Panc1 (cell line): ENCODE measurements around the gene ABCG1. TPM values are rescaled to one million over a fixed set of nuclear protein-coding genes. Genes with fewer than 3 reads are reported as not detected.

ENCODE experiments used
- ATAC-seq: fragments of 200-7000 bp; cut with Tn5 transposase; 2 replicates; pipeline ENCODE4 v1.9.1; 2020; ENCODE audit warnings: mild to moderate bottlenecking, moderate library complexity
- BruUV-seq: library from RNA; stranded (reverse); fragments of 400-500 nt; replicated peaks from 2 replicates; lab custom pipeline; 2021; lab: Mats Ljungman, UMichigan
- CTCF ChIA-PET: fragments of 300-600 bp; sonication (Branson Sonifier 250); formaldehyde crosslinking; loops from one replicate; lab custom pipeline; 2022; ENCODE audit warnings: antibody characterized with exemption; lab: Charles Lee
- POLR2A ChIA-PET: fragments of 300-600 bp; sonication (Branson Sonifier 250); formaldehyde crosslinking; loops from one replicate; lab custom pipeline; 2022; ENCODE audit warnings: antibody characterized with exemption; lab: Charles Lee
- DNase-seq: peaks from one replicate; pipeline ENCODE4 v3.0.0-alpha.2; 2010; ENCODE audit warnings: low read depth, low spot score
- H3K27ac ChIP-seq: 2 replicates; pipeline ENCODE4 v1.5.1; 2011; ENCODE audit warnings: mild to moderate bottlenecking, low read length, inconsistent platforms
- H3K27me3 ChIP-seq: fragments of 200-500 bp; sonication (Bioruptor generic); 2 replicates; pipeline ENCODE4 v1.6.0; 2014; ENCODE audit warnings: low read length, inconsistent platforms; ENCODE audit not compliant: control insufficient read depth, insufficient read depth
- H3K36me3 ChIP-seq: fragments of 200-500 bp; sonication (Bioruptor generic); 2 replicates; pipeline ENCODE4 v1.5.1; 2014; ENCODE audit warnings: inconsistent platforms, mild to moderate bottlenecking, low read length, moderate library complexity; ENCODE audit not compliant: control insufficient read depth, insufficient read depth
- H3K4me1 ChIP-seq: 2 replicates; pipeline ENCODE4 v1.5.1; 2011; ENCODE audit warnings: inconsistent platforms, mild to moderate bottlenecking, low read length, moderate library complexity; ENCODE audit not compliant: control insufficient read depth, insufficient read depth
- H3K4me3 ChIP-seq, 2 experiments: 2 replicates each; pipeline ENCODE4 v1.5.1; 2011 to 2012; ENCODE audit warnings: low read depth in 2 of 2, low read length in 2 of 2, mild to moderate bottlenecking in 2 of 2, inconsistent platforms in 1 of 2, moderate library complexity in 1 of 2
- H3K9me3 ChIP-seq: fragments of 200-500 bp; sonication (Bioruptor generic); 2 replicates; pipeline ENCODE4 v1.5.1; 2014; ENCODE audit warnings: low read depth, mild to moderate bottlenecking, inconsistent platforms, low read length, moderate library complexity; ENCODE audit not compliant: control insufficient read depth, insufficient read depth
- POLR2AphosphoS5 ChIP-seq: IDR thresholded peaks from 2 replicates; pipeline ENCODE4 v1.6.1; 2012; ENCODE audit warnings: mild to moderate bottlenecking, low read depth, low read length, moderate library complexity
- SIN3A ChIP-seq: IDR thresholded peaks from 2 replicates; pipeline ENCODE4 v1.6.1; 2012; ENCODE audit warnings: low read depth, mild to moderate bottlenecking, low read length, moderate library complexity, borderline replicate concordance; ENCODE audit not compliant: insufficient read depth
- TCF7L2 ChIP-seq: IDR thresholded peaks from 2 replicates; pipeline ENCODE4 v1.6.1; 2011; ENCODE audit warnings: mild to moderate bottlenecking, low read depth, low read length, inconsistent platforms
- in situ Hi-C: cut with HindIII; loops from 2 replicates; pipeline ENCODE4 v1.10.0; 2016; ENCODE audit warnings: low sequenced_read_pairs, low pct_unique_long_range_greater_than_20kb
- intact Hi-C: fragments of 100-400 bp; cut with micrococcal nuclease; formaldehyde crosslinking; loops from one replicate; pipeline ENCODE4 v1.10.0; 2022; ENCODE audit not compliant: unreplicated experiment
- total RNA-seq: library from RNA; stranded (reverse); gene quantifications from one replicate; pipeline ENCODE4 v1.2.1, GENCODE V29; 2021; ENCODE audit not compliant: unreplicated experiment
- TF ChIP-seq, protein P1 (sequence below): fragments of 450-650 bp; IDR thresholded peaks from 2 replicates; pipeline ENCODE4 v1.5.1; 2017; ENCODE audit warnings: mild to moderate bottlenecking
- TF ChIP-seq, protein P2 (sequence below), 2 experiments: IDR thresholded peaks; 2 replicates each; pipeline ENCODE4 v1.6.1; 2011 to 2012; ENCODE audit warnings: low read depth in 2 of 2, control low read depth in 1 of 2, low read length in 1 of 2, mild to moderate bottlenecking in 1 of 2, moderate library complexity in 1 of 2; ENCODE audit not compliant: insufficient read depth in 1 of 2

The ABCG1 gene
- total RNA-seq, 1 experiment from 2014 or later = 0.80 TPM

DNA sequence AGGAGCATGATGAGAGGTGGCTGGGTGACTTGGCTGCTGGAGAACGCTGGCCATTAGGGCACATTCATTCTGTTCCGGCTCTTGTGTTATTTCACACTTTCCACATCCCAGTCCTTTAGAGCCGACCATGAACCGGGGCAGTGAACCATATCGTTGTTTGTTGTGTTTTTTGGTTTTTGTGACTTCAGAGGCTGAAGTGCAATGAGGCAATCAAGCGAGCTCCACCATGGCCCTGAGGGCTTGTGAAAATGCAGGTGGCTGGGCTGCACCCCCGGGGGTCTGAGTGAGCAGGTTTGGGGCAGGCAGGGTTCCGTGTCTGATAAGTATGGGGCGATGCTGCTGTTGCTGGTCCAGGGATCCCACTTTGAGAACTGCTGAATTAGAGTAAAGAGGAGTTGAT is 23.7 kb downstream of the ABCG1 start:
- ATAC-seq = no peak
- ChIA-PET POLR2A (no interaction called here), CTCF (no interaction called here)
- Histone ChIP-seq H3K4me1 (no peaks in the 10 kb centered on the region; the same call in 1 of the 2 replicates), H3K36me3 (no peaks in the 10 kb centered on the region), H3K4me3 (no peak overlapping the region), H3K9me3 (no peaks in the 10 kb centered on the region), H3K27me3 (no peaks in the 10 kb centered on the region; the same call in 1 of the 2 replicates), H3K27ac (no peak overlapping the region)
- no TSS peak for BruUV-seq
- no peak for DNase-seq
- intact Hi-C loops = no loop called here
- TF ChIP-seq POLR2AphosphoS5 (no peak), TCF7L2 (no peak)
- in situ Hi-C loops = no loop called here

DNA sequence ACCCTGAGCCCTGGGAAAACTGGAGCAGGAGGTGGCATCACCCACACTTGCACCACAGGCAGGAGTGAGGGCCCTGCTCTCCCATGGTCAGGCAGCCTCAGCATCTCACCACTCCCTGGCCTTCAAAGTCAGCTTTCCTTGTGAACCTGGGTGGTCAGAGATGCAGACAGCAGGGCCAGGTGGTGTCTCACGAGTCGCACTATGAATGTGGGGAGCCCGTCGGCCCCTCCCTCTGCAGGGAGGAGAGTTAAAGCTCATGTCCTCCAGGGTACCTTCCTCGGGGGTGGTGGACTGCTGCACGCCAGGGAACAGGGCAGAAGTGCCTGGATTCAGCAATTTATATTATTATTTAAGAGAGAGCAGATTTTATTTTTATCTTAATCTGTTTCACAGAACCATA is 24.1 kb downstream of the ABCG1 start:
- POLR2A ChIA-PET = no interaction called here
- BruUV-seq = no TSS peak
- Histone ChIP-seq H3K4me3 (no peak overlapping the region), H3K9me3 (no peaks in the 10 kb centered on the region), H3K27me3 (no peaks in the 10 kb centered on the region; the same call in 1 of the 2 replicates), H3K27ac (no peak overlapping the region), H3K4me1 (no peaks in the 10 kb centered on the region; the same call in 1 of the 2 replicates), H3K36me3 (no peaks in the 10 kb centered on the region)
- CTCF ChIA-PET = no interaction called here
- TF ChIP-seq, protein P1, sequence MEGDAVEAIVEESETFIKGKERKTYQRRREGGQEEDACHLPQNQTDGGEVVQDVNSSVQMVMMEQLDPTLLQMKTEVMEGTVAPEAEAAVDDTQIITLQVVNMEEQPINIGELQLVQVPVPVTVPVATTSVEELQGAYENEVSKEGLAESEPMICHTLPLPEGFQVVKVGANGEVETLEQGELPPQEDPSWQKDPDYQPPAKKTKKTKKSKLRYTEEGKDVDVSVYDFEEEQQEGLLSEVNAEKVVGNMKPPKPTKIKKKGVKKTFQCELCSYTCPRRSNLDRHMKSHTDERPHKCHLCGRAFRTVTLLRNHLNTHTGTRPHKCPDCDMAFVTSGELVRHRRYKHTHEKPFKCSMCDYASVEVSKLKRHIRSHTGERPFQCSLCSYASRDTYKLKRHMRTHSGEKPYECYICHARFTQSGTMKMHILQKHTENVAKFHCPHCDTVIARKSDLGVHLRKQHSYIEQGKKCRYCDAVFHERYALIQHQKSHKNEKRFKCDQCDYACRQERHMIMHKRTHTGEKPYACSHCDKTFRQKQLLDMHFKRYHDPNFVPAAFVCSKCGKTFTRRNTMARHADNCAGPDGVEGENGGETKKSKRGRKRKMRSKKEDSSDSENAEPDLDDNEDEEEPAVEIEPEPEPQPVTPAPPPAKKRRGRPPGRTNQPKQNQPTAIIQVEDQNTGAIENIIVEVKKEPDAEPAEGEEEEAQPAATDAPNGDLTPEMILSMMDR = no peak
- TF ChIP-seq POLR2AphosphoS5 (no peak), TCF7L2 (no peak), SIN3A (no peak)
- TF ChIP-seq, protein P2, sequence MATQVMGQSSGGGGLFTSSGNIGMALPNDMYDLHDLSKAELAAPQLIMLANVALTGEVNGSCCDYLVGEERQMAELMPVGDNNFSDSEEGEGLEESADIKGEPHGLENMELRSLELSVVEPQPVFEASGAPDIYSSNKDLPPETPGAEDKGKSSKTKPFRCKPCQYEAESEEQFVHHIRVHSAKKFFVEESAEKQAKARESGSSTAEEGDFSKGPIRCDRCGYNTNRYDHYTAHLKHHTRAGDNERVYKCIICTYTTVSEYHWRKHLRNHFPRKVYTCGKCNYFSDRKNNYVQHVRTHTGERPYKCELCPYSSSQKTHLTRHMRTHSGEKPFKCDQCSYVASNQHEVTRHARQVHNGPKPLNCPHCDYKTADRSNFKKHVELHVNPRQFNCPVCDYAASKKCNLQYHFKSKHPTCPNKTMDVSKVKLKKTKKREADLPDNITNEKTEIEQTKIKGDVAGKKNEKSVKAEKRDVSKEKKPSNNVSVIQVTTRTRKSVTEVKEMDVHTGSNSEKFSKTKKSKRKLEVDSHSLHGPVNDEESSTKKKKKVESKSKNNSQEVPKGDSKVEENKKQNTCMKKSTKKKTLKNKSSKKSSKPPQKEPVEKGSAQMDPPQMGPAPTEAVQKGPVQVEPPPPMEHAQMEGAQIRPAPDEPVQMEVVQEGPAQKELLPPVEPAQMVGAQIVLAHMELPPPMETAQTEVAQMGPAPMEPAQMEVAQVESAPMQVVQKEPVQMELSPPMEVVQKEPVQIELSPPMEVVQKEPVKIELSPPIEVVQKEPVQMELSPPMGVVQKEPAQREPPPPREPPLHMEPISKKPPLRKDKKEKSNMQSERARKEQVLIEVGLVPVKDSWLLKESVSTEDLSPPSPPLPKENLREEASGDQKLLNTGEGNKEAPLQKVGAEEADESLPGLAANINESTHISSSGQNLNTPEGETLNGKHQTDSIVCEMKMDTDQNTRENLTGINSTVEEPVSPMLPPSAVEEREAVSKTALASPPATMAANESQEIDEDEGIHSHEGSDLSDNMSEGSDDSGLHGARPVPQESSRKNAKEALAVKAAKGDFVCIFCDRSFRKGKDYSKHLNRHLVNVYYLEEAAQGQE (IDR thresholded peaks at IDR 0.05; ENCODE audit: insufficient read depth in 1 of 2, low read depth in 2 of 2, low read length in 1 of 2) = no peak
- intact Hi-C loops (no loop called here), in situ Hi-C loops (no loop called here)
- DNase-seq = no peak
- no peak for ATAC-seq

DNA sequence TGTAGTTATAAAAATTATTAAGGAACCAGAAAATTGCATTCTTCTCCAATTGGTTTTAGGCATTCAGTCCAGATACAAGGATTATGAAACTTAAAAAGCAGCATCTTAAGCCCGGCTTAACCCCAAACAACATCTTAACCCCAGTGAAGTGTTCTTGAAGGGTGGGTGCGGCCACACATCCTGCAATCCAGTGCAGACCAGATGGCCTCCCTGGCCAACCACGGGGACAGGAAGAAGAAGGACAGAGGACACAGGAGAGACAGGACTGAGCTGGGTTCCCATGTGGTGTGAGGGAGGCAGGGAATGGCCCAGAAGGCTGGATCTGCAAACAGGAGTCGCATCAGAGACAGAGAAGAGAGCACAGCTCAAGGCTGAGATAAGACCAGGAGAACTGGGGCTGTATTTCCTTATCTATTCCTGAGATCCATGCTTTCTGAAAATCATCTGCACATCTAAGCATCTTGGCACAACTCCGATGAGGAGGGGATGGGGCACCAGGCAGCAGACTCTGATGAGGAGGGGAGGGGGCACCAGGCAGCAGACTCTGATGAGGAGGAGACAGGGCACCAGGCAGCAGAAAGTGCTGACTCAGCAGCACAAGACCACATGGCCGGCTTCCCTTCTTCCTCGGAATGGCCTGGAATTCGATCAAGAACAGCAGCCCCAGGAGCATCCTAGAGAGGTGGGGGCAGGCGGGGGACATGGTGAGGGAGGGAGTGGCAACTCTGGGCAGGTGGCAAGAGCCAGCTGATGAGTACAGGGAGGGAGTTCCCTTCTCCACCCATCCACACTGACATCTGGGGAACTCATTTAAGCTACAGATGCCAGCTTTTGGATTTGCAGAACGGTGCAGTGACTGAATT is 26.6 kb downstream of the ABCG1 start:
- CTCF ChIA-PET = interaction anchor here (1.0 kb wide), 1 partner anchor 13 kb away, joined by 3 read pairs; no protein-coding TSS in a partner anchor
- POLR2A ChIA-PET = no interaction called here
- Histone ChIP-seq H3K4me1 (no peaks in the 10 kb centered on the region), H3K4me3 (no peak overlapping the region), H3K36me3 (no peaks in the 10 kb centered on the region), H3K27me3 (no peaks in the 10 kb centered on the region; the same call in 1 of the 2 replicates), H3K9me3 (no peaks in the 10 kb centered on the region), H3K27ac (no peak overlapping the region)
- in situ Hi-C loops (no loop called here), intact Hi-C loops (no loop called here)
- TF ChIP-seq, protein P1 = no peak
- TF ChIP-seq, protein P2 (IDR thresholded peaks at IDR 0.05; ENCODE audit: insufficient read depth in 1 of 2, low read depth in 2 of 2, low read length in 1 of 2) = no peak
- TF ChIP-seq TCF7L2 = no peak
- TF ChIP-seq SIN3A = no peak
- no peak for TF ChIP-seq POLR2AphosphoS5
- BruUV-seq = no TSS peak
- DNase-seq (no peak), ATAC-seq (no peak)
